GM19438 (cell line): ENCODE results near the gene SLC22A7.
"Not testable (repeated sequence)": the region's sequence is repeated elsewhere in the genome, so short reads cannot be mapped to it uniquely, and the experiment has no call there.

ENCODE experiments used
- ATAC-seq: cut with Tn5 transposase; IDR thresholded peaks from one replicate; pipeline ENCODE4 v1.9.1; 2021; ENCODE audit warnings: low read depth; ENCODE audit not compliant: unreplicated experiment

The SLC22A7 gene

GRCh38 chr6:43331470-43331869 is 33.4 kb downstream of the SLC22A7 start:
- ATAC-seq, result no peak

DNA sequence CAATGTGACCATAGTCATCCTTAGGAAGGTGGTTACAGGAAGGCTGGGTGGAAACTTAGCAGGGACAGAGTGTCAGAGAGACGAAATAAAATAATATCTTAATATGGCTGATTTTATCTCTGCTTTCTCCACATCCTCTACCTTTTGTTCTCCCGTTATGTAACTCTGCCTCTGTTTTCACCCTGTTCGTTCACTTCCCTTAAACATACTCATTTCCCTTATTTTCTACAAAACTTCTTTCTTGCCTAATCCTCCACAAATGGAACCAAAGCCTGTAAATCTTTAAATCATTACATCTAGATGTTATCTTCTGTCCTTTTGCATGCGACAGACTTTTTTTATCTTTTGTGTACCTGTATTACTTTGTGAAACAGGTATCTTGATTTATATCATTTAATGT is 33.8 kb downstream of the SLC22A7 start:
- no peak for ATAC-seq

DNA sequence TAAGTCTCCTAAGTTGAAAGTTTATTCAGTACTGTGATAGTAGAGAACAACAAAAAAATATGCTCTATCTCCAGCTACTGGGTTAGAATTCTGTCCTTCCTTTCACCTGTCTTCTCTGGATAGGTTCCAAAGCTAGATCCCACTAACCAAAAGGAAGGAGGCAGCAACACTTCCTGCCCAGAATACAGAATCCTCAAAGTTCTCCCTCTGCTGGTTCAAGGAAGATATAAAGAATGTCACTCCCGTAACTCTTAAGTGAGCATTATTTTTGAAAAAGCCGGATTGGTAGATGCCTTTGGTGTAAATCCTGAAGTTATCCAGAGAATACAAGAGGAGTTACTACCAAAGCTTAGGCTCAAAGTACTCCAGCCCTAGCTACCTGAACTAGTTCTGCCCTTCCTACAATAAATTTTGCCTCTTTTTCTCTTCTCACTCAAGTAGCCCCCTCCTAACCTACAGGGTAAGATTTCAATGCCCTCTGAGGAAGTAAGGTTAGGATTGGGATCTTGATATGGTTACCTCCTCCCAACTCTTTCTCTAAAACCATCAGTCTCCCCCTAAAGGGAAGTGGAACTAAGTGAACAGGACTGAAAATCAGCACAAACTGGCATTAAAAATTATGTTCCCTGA is 36.5 kb downstream of the SLC22A7 start:
- ATAC-seq, result no peak

DNA sequence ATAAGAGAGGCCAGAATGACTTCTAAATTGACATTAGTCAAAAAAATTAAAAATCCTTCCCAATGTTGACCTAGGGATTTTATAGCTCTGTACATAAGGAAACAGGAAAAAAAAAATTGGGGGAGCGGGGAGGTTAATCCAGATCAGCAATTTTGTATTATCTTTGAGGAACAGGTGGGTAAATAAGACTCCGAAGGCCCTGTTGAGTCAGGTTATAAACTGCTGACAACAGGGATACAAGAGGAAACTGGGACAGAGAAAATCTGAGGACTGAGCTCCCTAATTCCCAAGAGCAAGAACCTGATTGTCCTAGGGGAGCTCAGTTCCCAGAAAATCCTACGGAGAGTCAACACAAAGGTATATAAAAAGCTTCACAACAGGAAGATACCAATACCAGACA is 37.4 kb downstream of the SLC22A7 start:
- no peak for ATAC-seq

GRCh38 chr6:43336382-43336781 is 38.3 kb downstream of the SLC22A7 start:
- ATAC-seq, result no peak

DNA sequence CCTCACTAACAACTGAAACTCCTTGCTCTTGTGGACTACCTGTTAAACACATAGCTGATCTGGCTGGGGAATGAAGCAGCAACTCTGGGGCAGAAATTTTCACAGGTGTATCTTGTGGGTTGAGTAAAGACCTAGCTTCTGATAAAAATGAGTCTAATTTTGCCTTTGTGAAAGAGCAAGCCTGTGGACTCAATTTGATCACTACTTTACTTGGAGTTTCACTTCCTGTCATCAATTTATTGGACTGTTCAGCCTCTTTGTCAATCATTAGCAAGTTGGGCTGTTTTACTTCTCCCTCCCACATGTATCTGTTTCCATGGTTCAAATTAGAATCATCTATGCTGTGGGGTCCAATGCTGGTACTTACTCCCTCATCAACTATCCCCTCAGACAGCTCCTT is 40.2 kb downstream of the SLC22A7 start:
- peak; percentile 49 for ATAC-seq

- ATAC-seq, result peak; percentile 78
These were observed 41.1 kb downstream of the SLC22A7 start for GRCh38 chr6:43339168-43339567.

GRCh38 chr6:43346243-43346642 is 48.2 kb downstream of the SLC22A7 start:
- not testable (repeated sequence) for ATAC-seq

GRCh38 chr6:43347021-43347420 is 49.0 kb downstream of the SLC22A7 start:
- ATAC-seq, result no peak

DNA sequence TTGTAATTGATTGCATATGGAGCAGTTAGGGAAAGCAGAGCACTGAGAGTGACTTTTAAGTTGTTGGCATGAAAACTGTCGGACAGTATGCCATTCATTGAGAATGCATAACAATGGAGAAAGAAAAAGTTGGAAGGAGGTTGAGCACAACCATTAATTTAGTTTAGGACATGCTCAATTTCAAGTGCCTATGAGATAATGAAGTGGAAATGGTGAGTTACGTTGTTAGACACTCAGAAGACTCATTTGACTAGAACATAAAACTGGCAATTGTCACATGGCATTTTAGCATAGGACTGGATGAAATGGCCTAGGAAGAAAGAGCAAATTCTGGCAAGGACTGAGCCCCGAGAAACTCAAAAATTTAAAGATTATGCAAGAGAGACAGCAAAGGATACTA is 49.4 kb downstream of the SLC22A7 start:
- ATAC-seq, result no peak

DNA sequence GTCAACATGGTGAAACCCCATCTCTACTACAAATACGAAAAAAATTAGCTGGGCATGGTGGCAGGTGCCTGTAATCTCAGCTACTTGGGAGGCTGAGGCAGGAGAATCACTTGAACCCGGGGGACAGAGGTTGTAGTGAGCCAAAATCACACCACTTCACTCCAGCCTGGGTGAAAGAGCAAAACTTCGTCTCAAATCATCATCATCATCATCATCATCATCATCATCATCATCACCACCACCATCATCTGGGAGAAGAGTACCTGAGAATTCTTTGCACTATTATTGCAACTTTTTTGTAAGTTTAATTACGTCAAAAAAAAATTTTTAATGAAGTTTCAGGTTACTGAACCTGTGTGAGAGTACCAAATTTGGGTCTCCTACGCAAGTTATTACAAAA is 53.9 kb downstream of the SLC22A7 start:
- ATAC-seq, result not testable (repeated sequence)
